HEK293T (cell line): ENCODE results near the gene TPCN2.

Experiments
- BHLHE40 ChIP-seq: fragments of 450-650 bp; IDR thresholded peaks from 2 replicates; pipeline ENCODE4 v1.6.1; 2016; ENCODE audit warnings: mild to moderate bottlenecking, moderate library complexity, borderline replicate concordance
- ELF4 ChIP-seq: fragments of 450-650 bp; IDR thresholded peaks from 2 replicates; pipeline ENCODE4 v1.6.1; 2017; ENCODE audit warnings: antibody characterized with exemption
- HDGF ChIP-seq: fragments of 450-650 bp; IDR thresholded peaks from 2 replicates; pipeline ENCODE4 v1.6.1; 2017; ENCODE audit warnings: antibody characterized with exemption, borderline replicate concordance
- LEF1 ChIP-seq: fragments of 450-650 bp; IDR thresholded peaks from 2 replicates; pipeline ENCODE4 v1.6.1; 2017; ENCODE audit warnings: mild to moderate bottlenecking, borderline replicate concordance
- NFRKB ChIP-seq: fragments of 450-650 bp; IDR thresholded peaks from 2 replicates; pipeline ENCODE4 v1.6.1; 2016; ENCODE audit warnings: mild to moderate bottlenecking, moderate library complexity
- PKNOX1 ChIP-seq: fragments of 450-650 bp; IDR thresholded peaks from 2 replicates; pipeline ENCODE4 v1.6.1; 2016
- SP1 ChIP-seq: fragments of 450-650 bp; IDR thresholded peaks from 2 replicates; pipeline ENCODE4 v1.6.1; 2017
- SUZ12 ChIP-seq: fragments of 450-650 bp; IDR thresholded peaks from 2 replicates; pipeline ENCODE4 v1.6.1; 2016; ENCODE audit warnings: mild to moderate bottlenecking
- TARDBP ChIP-seq: fragments of 450-650 bp; IDR thresholded peaks from 2 replicates; pipeline ENCODE4 v1.6.1; 2016
- ZNF384 ChIP-seq: fragments of 450-650 bp; IDR thresholded peaks from 2 replicates; pipeline ENCODE4 v1.6.1; 2016

- TF ChIP-seq BHLHE40 (no peak), SP1 (no peak), SUZ12 (no peak), NFRKB (no peak), ELF4 (no peak), LEF1 (no peak), TARDBP (no peak), PKNOX1 (no peak), ZNF384 (no peak), HDGF (no peak)
Measured at GRCh38 chr11:69013009-69013951, 35.5 kb upstream of the TPCN2 start, which contains the start of gene MRGPRF.
